Astrocyte (in vitro differentiated cells and primary cell): ENCODE measurements around the gene LY9. TPM values are rescaled to one million over a fixed set of nuclear protein-coding genes. Genes with fewer than 3 reads are reported as not detected.

ENCODE experiments used
- DNase-seq: peaks from one replicate; pipeline ENCODE4 v3.0.0-alpha.2; 2010; ENCODE audit warnings: low read depth
- FAIRE-seq: peaks from 2 replicates; lab custom pipeline; 2011; peaks lifted over from hg19 to GRCh38; lab: Jason Lieb, UNC
- H2AFZ ChIP-seq: 2 replicates; pipeline ENCODE4 v1.6.0; 2012; ENCODE audit warnings: low read depth, low read length, inconsistent platforms
- H3K27ac ChIP-seq: 2 replicates; pipeline ENCODE4 v1.5.1; 2011; ENCODE audit warnings: low read depth, low read length, inconsistent platforms
- H3K27me3 ChIP-seq: 2 replicates; pipeline ENCODE4 v1.6.0; 2011; ENCODE audit warnings: low read length, inconsistent platforms; ENCODE audit not compliant: insufficient read depth
- H3K36me3 ChIP-seq: 2 replicates; pipeline ENCODE4 v1.5.1; 2011; ENCODE audit warnings: low read length, inconsistent platforms; ENCODE audit not compliant: insufficient read depth
- H3K4me1 ChIP-seq: 2 replicates; pipeline ENCODE4 v1.5.1; 2011; ENCODE audit warnings: low read length, inconsistent platforms; ENCODE audit not compliant: insufficient read depth
- H3K4me2 ChIP-seq: 2 replicates; pipeline ENCODE4 v1.6.0; 2012; ENCODE audit warnings: low read length, inconsistent platforms
- H3K4me3 ChIP-seq: 2 replicates; pipeline ENCODE4 v1.5.1; 2011; ENCODE audit warnings: low read depth, mild to moderate bottlenecking, low read length, inconsistent platforms; ENCODE audit not compliant: insufficient read depth
- H3K79me2 ChIP-seq: 2 replicates; pipeline ENCODE4 v1.6.0; 2012; ENCODE audit warnings: mild to moderate bottlenecking, low read length, inconsistent platforms; ENCODE audit not compliant: insufficient read depth
- H3K9ac ChIP-seq: 2 replicates; pipeline ENCODE4 v1.6.0; 2012; ENCODE audit warnings: mild to moderate bottlenecking, low read length, inconsistent platforms
- H3K9me3 ChIP-seq: 2 replicates; pipeline ENCODE4 v1.5.1; 2012; ENCODE audit warnings: low read depth, mild to moderate bottlenecking, low read length, inconsistent platforms; ENCODE audit not compliant: insufficient read depth
- H4K20me1 ChIP-seq: 2 replicates; pipeline ENCODE4 v1.6.0; 2012; ENCODE audit warnings: low read length, inconsistent platforms; ENCODE audit not compliant: insufficient read depth
- H3K27ac Mint-ChIP-seq: one replicate; pipeline ENCODE4 v1.8.0; 2021; ENCODE audit warnings: mild to moderate bottlenecking, mixed read lengths; ENCODE audit not compliant: unreplicated experiment
- H3K27me3 Mint-ChIP-seq: one replicate; pipeline ENCODE4 v1.8.0; 2021; ENCODE audit warnings: low read depth, mixed read lengths; ENCODE audit not compliant: unreplicated experiment
- H3K36me3 Mint-ChIP-seq: one replicate; pipeline ENCODE4 v1.8.0; 2021; ENCODE audit warnings: low read depth, mixed read lengths; ENCODE audit not compliant: unreplicated experiment
- H3K4me1 Mint-ChIP-seq: one replicate; pipeline ENCODE4 v1.8.0; 2021; ENCODE audit warnings: low read depth, mixed read lengths; ENCODE audit not compliant: unreplicated experiment
- H3K4me3 Mint-ChIP-seq: one replicate; pipeline ENCODE4 v1.8.0; 2021; ENCODE audit warnings: mild to moderate bottlenecking, moderate library complexity, mixed read lengths; ENCODE audit not compliant: unreplicated experiment
- H3K9me3 Mint-ChIP-seq: one replicate; pipeline ENCODE4 v1.8.0; 2021; ENCODE audit warnings: mild to moderate bottlenecking, mixed read lengths; ENCODE audit not compliant: unreplicated experiment
- CTCF ChIP-seq: IDR thresholded peaks from 2 replicates; pipeline ENCODE4 v1.5.1; 2011; ENCODE audit warnings: low read depth, mild to moderate bottlenecking, inconsistent platforms, low read length, moderate library complexity; ENCODE audit not compliant: insufficient read depth
- EZH2 ChIP-seq: IDR thresholded peaks from 2 replicates; pipeline ENCODE4 v1.6.1; 2012; ENCODE audit warnings: mild to moderate bottlenecking, low read length, inconsistent platforms; ENCODE audit not compliant: insufficient read depth
- total RNA-seq: library from RNA; stranded (reverse); gene quantifications from 2 replicates; pipeline ENCODE4 v1.2.1, GENCODE V29; 2021

Gene LY9
- total RNA-seq, 1 donor from 2014 or later = not detected

GRCh38 chr1:160853754-160854153, 57.8 kb downstream of the LY9 start:
- Histone ChIP-seq H2AFZ (no peak overlapping the region), H3K4me2 (no peak overlapping the region), H3K4me3 (no peak overlapping the region), H3K79me2 (no peaks in the 10 kb centered on the region), H4K20me1 (no peaks in the 10 kb centered on the region), H3K9ac (no peak overlapping the region), H3K4me1 (no peaks in the 10 kb centered on the region), H3K27me3 (no peaks in the 10 kb centered on the region), H3K9me3 (no peaks in the 10 kb centered on the region), H3K36me3 (no peaks in the 10 kb centered on the region), H3K27ac (no peak overlapping the region)
- TF ChIP-seq CTCF = no peak
- TF ChIP-seq EZH2 = no peak
- DNase-seq (no peak), FAIRE-seq (no peak)
- no peaks in the 10 kb centered on the region for H3K4me1 Mint-ChIP-seq
- no peaks in the 10 kb centered on the region for H3K9me3 Mint-ChIP-seq
- no peak overlapping the region for H3K27ac Mint-ChIP-seq
- peaks cover 3% of the 10 kb centered on the region for H3K27me3 Mint-ChIP-seq
- no peak overlapping the region for H3K4me3 Mint-ChIP-seq
- no peaks in the 10 kb centered on the region for H3K36me3 Mint-ChIP-seq

GRCh38 chr1:160855181-160855981, 59.4 kb downstream of the LY9 start:
- Histone ChIP-seq H3K79me2 (no peaks in the 10 kb centered on the region), H3K27me3 (no peaks in the 10 kb centered on the region), H3K36me3 (no peaks in the 10 kb centered on the region), H4K20me1 (no peaks in the 10 kb centered on the region), H3K27ac (no peak overlapping the region), H3K9ac (no peak overlapping the region), H2AFZ (no peak overlapping the region), H3K4me3 (no peak overlapping the region), H3K9me3 (no peaks in the 10 kb centered on the region), H3K4me1 (no peaks in the 10 kb centered on the region), H3K4me2 (no peak overlapping the region)
- Mint-ChIP-seq H3K4me1 (no peaks in the 10 kb centered on the region), H3K36me3 (no peaks in the 10 kb centered on the region), H3K27ac (no peak overlapping the region), H3K4me3 (no peak overlapping the region), H3K9me3 (no peaks in the 10 kb centered on the region), H3K27me3 (peaks cover 2% of the 10 kb centered on the region)
- FAIRE-seq (no peak), DNase-seq (no peak)
- TF ChIP-seq CTCF = no peak
- TF ChIP-seq EZH2 = no peak

- Histone ChIP-seq H3K79me2 (no peaks in the 10 kb centered on the region), H4K20me1 (no peaks in the 10 kb centered on the region), H3K27me3 (no peaks in the 10 kb centered on the region), H3K27ac (no peak overlapping the region), H3K4me1 (no peaks in the 10 kb centered on the region), H3K36me3 (no peaks in the 10 kb centered on the region), H3K4me3 (no peak overlapping the region), H3K9ac (no peak overlapping the region), H2AFZ (no peak overlapping the region), H3K9me3 (no peaks in the 10 kb centered on the region), H3K4me2 (no peak overlapping the region)
- H3K27ac Mint-ChIP-seq = no peak overlapping the region
- no peak for FAIRE-seq
- no peaks in the 10 kb centered on the region for H3K4me1 Mint-ChIP-seq
- H3K9me3 Mint-ChIP-seq = no peaks in the 10 kb centered on the region
- DNase-seq = no peak
- H3K4me3 Mint-ChIP-seq = no peak overlapping the region
- no peak for TF ChIP-seq CTCF
- no peak for TF ChIP-seq EZH2
- H3K36me3 Mint-ChIP-seq = no peaks in the 10 kb centered on the region
- peaks cover 12% of the 10 kb centered on the region for H3K27me3 Mint-ChIP-seq
Measured at GRCh38 chr1:160858097-160858496, 62.1 kb downstream of the LY9 start.
